Bronchial epithelial cell (primary cell): Measurements from ENCODE around the gene LMF2. TPM values are rescaled to one million over a fixed set of nuclear protein-coding genes. Genes with fewer than 3 reads are reported as not detected.

ENCODE experiments used
- DNase-seq: peaks from one replicate; pipeline ENCODE4 v3.0.0-alpha.2; 2010; ENCODE audit warnings: low read depth
- FAIRE-seq: peaks from 2 replicates; lab custom pipeline; 2011; peaks lifted over from hg19 to GRCh38; lab: Jason Lieb, UNC
- H3K27me3 ChIP-seq: 2 replicates; pipeline ENCODE4 v1.5.1; 2011; ENCODE audit warnings: low read length; ENCODE audit not compliant: control insufficient read depth, insufficient read depth
- H3K36me3 ChIP-seq: 2 replicates; pipeline ENCODE4 v1.5.1; 2011; ENCODE audit warnings: low read length; ENCODE audit not compliant: control insufficient read depth, insufficient read depth
- H3K4me3 ChIP-seq: 2 replicates; pipeline ENCODE4 v1.5.1; 2011; ENCODE audit warnings: mild to moderate bottlenecking, low read depth, low read length, control low read depth
- CTCF ChIP-seq: IDR thresholded peaks from 2 replicates; pipeline ENCODE4 v1.5.1; 2011; ENCODE audit warnings: mild to moderate bottlenecking, moderate library complexity, low read length, control low read depth, inconsistent platforms; ENCODE audit not compliant: insufficient read depth, severe bottlenecking
- total RNA-seq: library from RNA; depleted of rRNA; stranded (reverse); fragments of >200 nt; gene quantifications from 2 replicates; pipeline ENCODE4 v1.2.1, GENCODE V29; 2014

Gene LMF2
- total RNA-seq, 1 donor from 2014 or later, result 10.3 TPM

GRCh38 chr22:50518606-50519005 is 11.1 kb upstream of the LMF2 start:
- FAIRE-seq (no peak), DNase-seq (no peak)
- Histone ChIP-seq H3K36me3 (peaks cover 17% of the 10 kb centered on the region), H3K4me3 (no peak overlapping the region), H3K27me3 (no peaks in the 10 kb centered on the region)
- TF ChIP-seq CTCF, result no peak

GRCh38 chr22:50517495-50518260 is 10.2 kb upstream of the LMF2 start:
- Histone ChIP-seq H3K36me3 (peaks cover 15% of the 10 kb centered on the region), H3K27me3 (no peaks in the 10 kb centered on the region), H3K4me3 (no peak overlapping the region)
- DNase-seq (no peak), FAIRE-seq (no peak)
- TF ChIP-seq CTCF, result no peak

- no peak for TF ChIP-seq CTCF
- no peak for FAIRE-seq
- H3K36me3 ChIP-seq, result peaks cover 14% of the 10 kb centered on the region
These were observed 9.4 kb upstream of the LMF2 start for GRCh38 chr22:50516891-50517290.

GRCh38 chr22:50516068-50516467 is 8.6 kb upstream of the LMF2 start:
- FAIRE-seq (no peak), DNase-seq (no peak)
- no peaks in the 10 kb centered on the region for H3K27me3 ChIP-seq
- no peak for TF ChIP-seq CTCF
- H3K4me3 ChIP-seq, result no peak overlapping the region
- H3K36me3 ChIP-seq, result peaks cover 13% of the 10 kb centered on the region

More at GRCh38 chr22:50516891-50517290, 9.4 kb upstream of the LMF2 start:
- Histone ChIP-seq H3K4me3 (no peak overlapping the region), H3K27me3 (no peaks in the 10 kb centered on the region)
- DNase-seq, result no peak

- peaks cover 10% of the 10 kb centered on the region for H3K36me3 ChIP-seq
- TF ChIP-seq CTCF, result no peak
- no peaks in the 10 kb centered on the region for H3K27me3 ChIP-seq
- DNase-seq (no peak), FAIRE-seq (no peak)
- H3K4me3 ChIP-seq, result no peak overlapping the region
These were observed 5.7 kb upstream of the LMF2 start for GRCh38 chr22:50513175-50513574.

- no peak for TF ChIP-seq CTCF
- no peak for FAIRE-seq
- H3K27me3 ChIP-seq, result no peaks in the 10 kb centered on the region
- peaks cover 10% of the 10 kb centered on the region for H3K36me3 ChIP-seq
- peak overlapping the region; percentile 89 for H3K4me3 ChIP-seq
- DNase-seq, result no peak
These were observed 1.4 kb upstream of the LMF2 start for GRCh38 chr22:50508897-50509296.
